Dermis microvascular lymphatic vessel endothelial cell (primary cell): ENCODE data around the gene HECTD2. TPM values are rescaled to one million over a fixed set of nuclear protein-coding genes. Genes with fewer than 3 reads are reported as not detected.
A peak's percentile ranks its signal among the peaks of the same experiment; 100 is the strongest.
"Not testable (repeated sequence)": the region's sequence is repeated elsewhere in the genome, so short reads cannot be mapped to it uniquely, and the experiment has no call there.

Source experiments
- DNase-seq, 2 donors: peaks; one replicate each; pipeline versions ENCODE4 v3.0.0 to v3.0.0-alpha.2; 2010; ENCODE audit warnings: low read depth in 2 of 2
- total RNA-seq: library from RNA; depleted of rRNA; stranded (reverse); fragments of >200 nt; gene quantifications from 2 replicates; pipeline ENCODE4 v1.2.1, GENCODE V29; 2014

The HECTD2 gene
- total RNA-seq, 1 donor from 2014 or later: 4.1 TPM

DNA sequence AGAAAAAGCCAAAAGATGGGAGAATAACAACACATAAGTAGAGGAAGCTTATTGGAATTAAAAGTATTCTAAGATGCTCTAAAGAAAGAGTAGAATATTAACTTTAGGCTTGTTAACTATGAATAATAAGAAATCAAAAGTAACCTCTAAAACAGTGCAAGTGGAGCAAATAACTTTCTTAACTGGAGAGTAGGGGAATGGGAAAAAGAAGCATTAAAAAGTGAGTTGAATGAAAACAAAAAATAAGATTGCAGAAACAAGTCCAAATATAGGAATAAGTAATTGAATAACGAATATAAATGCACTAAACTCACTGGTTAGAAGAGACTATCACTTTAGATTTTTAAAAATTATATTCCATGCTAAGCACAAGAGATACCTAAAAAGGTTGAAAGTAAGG, 63.9 kb downstream of the HECTD2 start:
- DNase-seq: no peak

- DNase-seq: no peak
Observed at GRCh38 chr10:91477236-91477635, 67.1 kb downstream of the HECTD2 start.

GRCh38 chr10:91479583-91479982, 69.4 kb downstream of the HECTD2 start:
- DNase-seq: no peak

GRCh38 chr10:91487911-91488582, 77.9 kb downstream of the HECTD2 start:
- DNase-seq: no peak

GRCh38 chr10:91493313-91493712, 83.2 kb downstream of the HECTD2 start:
- DNase-seq: peak in 1 of 2 donors; percentile 46

DNA sequence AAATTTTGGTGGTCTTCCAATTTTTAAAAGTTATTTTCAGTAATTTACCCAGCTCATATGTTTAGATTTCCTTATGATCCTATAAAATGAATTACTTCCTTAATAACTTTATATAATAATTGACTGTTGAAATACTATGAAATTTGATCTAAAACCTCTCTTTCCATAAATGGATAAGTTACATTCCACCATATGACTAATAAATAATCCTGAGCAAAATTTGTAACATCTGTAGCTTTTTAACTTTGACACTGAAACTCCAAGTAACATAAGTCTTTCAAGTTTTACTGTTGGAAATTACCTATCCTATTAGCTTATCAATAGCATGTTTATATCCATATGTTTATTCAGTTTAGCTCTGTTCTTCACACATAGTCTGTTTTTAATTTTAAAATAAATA, 85.3 kb downstream of the HECTD2 start:
- DNase-seq: no peak

DNA sequence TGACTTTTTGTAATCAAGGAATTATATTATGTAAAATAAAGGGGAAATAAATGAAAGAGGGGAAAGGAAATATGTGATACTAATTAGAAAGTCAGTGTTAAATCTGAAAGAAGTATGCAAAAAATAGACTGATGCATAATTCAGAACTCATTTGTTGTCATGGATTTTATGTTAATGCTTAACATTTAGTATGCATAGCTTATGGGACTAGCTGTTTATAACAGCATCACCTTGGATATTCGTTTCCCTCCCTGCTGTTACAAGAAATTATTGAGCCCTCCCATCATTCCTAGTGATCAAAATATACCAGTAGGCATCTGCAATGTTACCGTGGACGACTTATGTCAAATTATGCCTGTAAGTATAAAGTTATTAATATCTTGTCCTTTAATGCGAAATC, 85.9 kb downstream of the HECTD2 start:
- no peak for DNase-seq

DNA sequence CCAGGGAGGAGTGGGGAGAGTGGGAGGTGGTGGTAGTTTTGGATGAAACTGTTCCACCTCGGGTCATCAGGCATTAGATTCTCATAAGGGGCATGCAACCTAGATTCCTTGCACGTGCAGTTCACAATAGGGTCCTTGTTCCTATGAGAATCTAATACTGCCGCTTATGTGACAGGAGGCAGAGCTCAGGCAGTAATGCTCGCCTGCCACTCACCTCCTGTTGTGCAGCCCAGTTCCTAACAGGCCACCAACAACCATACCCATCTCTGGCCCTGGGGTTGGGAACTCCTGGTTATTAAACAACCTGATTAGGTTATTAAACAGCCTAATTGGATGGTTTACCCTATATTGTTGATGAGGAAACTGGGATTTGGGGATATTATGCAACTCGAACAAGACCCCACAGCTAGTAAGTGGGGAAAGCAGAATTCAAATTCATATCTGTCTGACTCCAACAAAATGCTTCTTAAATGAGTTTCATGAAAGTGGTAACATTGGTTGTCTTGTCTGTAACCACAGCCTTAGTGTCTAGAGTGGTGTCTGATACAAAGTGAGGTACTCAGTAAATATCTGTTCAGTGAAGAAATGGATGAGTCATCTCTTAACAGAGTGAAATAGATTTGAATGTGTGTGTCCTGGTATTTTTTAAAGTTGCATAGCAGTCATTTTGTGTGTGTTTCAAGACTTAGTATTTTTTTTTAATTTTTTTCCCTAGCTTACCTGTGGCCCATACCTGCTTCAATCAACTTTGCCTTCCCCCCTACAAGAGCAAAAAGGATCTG, 101.6 kb downstream of the HECTD2 start:
- DNase-seq: no peak

- no peak for DNase-seq
Observed at GRCh38 chr10:91512458-91512857, 102.3 kb downstream of the HECTD2 start.

GRCh38 chr10:91513598-91514424, 103.7 kb downstream of the HECTD2 start:
- DNase-seq: no peak

- no peak for DNase-seq
Observed at GRCh38 chr10:91514787-91515186, 104.6 kb downstream of the HECTD2 start.

GRCh38 chr10:91517394-91517793, 107.2 kb downstream of the HECTD2 start:
- no peak for DNase-seq

DNA sequence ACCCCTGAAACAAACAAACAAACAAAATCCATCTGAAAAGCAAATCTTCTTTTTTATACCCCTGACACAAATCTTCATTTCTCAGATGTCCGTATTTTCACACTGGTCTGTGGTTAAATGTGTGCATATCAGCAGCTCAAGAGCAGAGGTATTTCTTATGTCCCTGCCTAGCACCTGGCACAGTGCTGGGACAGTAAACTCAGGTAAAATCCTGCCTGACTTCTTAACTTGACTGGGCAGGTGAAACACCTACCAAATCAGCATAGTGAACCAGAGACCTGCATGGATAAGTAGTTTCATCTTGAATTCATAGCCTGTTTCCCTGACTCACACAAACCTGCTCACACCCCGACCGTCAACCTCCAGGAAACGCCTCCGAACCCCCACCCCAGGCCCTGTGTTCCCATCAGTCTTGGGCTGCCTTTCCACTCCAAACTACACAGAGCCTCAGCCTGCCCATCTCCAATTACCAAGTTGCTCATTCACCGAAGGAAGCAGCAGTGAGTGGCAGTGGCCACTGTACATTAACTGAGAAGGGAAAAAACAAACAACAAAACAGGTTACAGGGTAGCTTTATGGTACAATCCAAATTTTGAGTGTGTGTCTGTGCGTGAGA, 109.9 kb downstream of the HECTD2 start:
- DNase-seq: no peak

GRCh38 chr10:91520661-91521060, 110.5 kb downstream of the HECTD2 start:
- no peak for DNase-seq

DNA sequence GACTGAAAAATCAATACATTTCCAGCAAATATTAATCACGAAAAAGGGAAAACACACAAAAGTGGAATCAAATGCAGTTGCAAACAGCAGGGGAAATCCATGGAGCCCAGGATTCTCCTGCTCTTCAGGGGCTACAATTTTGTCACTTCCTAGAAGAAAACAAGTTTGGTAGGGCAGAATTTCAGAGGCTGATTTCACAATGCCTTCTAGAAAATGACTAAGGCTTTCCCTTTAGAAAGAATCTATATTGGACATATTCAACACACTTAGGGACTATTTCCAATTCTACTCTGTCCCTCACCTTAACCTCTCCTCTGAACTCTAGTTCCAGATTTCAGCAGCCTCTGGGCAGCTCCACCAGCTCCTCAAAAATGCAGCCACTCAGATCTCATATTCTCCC, 111.3 kb downstream of the HECTD2 start:
- DNase-seq: no peak

DNA sequence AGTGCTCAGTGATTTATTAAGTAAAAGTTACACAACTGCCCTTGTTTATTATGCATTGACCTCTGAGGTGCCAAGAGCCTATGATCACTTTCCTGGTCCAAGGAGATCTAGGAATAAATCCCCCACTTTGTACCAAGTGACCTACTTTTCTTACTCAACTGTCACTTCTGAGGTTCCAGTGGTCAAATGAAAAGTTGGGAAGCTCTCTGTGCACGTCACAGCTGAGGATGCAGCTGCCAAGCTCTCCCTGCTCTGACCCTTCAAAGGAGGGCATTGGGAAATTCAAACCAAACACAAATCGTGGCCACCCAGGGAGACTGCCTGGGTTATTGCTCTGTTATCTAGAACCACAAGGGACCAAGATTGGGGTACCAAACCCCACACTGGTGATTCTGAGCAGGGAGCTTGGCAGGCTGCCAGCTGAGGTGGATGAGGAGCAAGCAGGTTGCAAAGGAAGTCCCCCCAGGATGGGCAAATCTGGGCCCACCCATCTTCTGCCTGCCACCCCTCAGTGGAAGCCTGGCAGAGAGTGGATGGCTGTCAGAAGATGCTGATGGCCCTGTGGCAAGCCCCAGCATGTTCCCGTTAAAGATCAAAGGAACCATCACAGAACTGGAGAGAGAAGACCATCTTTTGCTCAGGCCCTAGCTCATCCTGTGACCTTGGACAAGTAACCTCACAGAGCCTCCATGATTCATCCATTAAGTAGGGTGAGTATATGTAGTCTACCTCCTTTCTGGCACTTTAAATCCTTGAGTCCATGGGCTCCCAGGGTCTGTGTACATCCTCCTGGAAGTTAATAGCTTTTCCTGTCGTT, 116.0 kb downstream of the HECTD2 start:
- no peak for DNase-seq

DNA sequence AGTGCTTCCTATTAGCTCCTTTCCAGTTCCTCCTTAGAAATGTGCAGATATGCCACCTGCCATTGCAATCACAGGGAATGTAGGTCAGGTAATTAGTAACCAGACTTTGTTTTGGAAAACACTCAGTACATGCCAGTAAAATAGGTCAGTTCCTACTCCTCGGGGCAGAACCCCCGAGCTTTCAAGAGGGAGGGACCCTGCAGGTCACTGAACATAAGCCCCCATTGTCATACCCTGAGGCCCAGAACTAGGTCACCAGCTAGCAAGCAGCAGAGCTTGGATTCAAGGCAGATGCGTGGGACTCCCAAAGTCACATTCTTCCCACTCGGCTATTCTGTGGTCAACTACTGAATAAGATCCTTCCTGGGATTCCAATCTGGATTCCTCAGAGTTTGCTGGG, 117.9 kb downstream of the HECTD2 start:
- DNase-seq: no peak

DNA sequence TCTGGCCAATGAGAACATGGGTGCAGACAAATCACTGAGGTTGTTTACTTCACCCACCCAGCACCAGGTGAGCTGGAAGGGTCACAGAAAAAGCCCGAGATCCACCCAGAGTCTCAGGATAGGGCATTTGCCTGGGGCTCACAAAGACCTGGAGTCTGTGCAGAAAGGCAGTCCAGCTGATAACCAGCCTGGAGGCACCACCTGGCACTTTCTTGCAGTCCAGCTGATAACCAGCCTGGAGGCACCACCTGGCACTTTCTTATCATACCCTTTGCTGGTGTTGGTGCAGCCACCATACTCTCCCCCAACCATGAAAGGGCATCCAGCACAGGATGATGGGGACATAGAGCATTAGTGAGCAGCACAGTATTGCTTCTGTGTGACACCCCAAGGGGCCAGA, 118.6 kb downstream of the HECTD2 start:
- DNase-seq: no peak

- DNase-seq: not testable (repeated sequence)
Observed at GRCh38 chr10:91534789-91535188, 124.6 kb downstream of the HECTD2 start.

DNA sequence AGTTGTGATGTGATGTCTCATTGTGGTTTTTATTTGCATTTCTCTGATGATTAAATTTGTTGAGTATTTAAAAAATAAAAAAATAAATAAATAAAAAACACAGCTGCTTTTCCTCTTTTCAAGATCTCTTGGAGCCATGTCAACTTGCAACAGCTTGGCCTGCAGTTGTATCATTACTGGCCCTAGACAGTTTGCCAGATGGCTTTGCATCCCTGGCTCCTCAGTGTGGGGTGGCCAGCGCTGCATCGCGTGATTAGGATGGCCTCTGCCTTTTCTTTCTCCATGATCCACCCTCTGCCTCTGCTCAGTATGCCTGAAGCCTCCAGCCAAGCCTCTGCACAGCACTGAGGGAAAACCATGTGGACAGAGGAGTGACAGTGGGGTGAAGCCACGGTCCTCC, 126.0 kb downstream of the HECTD2 start:
- DNase-seq: no peak

DNA sequence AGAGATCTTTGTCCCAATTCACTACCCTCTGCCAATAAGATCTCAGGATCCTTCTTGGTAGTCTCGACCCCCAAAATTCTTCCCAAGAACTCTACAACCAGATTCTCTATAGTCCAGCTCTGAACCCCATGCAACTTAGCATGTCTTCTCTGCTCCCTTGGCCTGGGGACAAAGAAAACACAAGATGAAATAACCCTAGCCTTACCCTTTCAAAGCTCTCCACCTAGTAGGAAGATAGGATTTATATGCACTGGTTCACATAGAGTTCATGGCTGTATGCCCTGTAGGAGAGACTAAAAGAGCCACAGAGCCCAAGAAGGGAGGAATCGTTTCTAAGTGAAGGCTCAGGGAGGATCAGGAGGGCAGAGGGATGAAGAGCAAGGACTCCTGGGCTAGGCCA, 126.6 kb downstream of the HECTD2 start:
- DNase-seq: no peak
